GM19455 (cell line): ENCODE results near the gene PTK6.
"Not testable (repeated sequence)": the region's sequence is repeated elsewhere in the genome, so short reads cannot be mapped to it uniquely, and the experiment has no call there.

Source experiments
- ATAC-seq: cut with Tn5 transposase; IDR thresholded peaks from one replicate; pipeline ENCODE4 v1.9.1; 2021; ENCODE audit not compliant: unreplicated experiment

The PTK6 gene

DNA sequence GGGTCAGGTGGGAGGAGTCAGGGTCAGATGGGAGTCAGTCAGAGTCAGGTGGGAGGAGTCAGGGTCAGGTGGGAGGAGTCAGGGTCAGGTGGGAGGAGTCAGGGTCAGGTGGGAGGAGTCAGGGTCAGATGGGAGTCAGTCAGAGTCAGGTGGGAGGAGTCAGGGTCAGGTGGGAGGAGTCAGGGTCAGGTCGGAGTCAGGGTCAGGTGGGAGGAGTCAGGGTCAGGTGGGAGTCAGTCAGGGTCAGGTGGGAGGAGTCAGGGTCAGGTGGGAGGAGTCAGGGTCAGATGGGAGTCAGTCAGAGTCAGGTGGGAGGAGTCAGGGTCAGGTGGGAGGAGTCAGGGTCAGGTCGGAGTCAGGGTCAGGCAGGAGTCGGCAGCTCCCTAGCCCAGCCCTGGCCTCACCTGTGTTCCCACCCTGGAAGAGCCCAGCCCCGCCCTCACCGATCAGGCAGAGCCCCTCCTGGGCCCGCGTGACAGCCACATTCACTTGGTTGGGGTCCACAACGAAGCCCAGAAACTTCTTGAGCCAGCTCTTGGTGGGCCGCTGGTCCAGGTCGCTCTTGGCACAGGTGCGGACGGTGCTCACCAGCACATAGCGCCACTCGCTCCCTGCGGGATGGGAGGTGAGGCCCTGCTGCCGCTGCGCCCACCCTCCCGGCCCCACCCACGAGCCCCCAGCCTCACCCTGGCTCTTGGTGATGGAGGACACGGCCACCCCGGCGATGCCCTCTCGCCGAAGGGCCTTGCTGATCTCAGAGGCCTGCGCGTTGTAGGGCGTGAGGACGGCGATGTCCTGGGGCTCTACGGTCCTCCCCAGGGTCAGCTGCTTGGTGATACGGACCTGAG lies 22.5 kb upstream of the PTK6 start:
- not testable (repeated sequence) for ATAC-seq

DNA sequence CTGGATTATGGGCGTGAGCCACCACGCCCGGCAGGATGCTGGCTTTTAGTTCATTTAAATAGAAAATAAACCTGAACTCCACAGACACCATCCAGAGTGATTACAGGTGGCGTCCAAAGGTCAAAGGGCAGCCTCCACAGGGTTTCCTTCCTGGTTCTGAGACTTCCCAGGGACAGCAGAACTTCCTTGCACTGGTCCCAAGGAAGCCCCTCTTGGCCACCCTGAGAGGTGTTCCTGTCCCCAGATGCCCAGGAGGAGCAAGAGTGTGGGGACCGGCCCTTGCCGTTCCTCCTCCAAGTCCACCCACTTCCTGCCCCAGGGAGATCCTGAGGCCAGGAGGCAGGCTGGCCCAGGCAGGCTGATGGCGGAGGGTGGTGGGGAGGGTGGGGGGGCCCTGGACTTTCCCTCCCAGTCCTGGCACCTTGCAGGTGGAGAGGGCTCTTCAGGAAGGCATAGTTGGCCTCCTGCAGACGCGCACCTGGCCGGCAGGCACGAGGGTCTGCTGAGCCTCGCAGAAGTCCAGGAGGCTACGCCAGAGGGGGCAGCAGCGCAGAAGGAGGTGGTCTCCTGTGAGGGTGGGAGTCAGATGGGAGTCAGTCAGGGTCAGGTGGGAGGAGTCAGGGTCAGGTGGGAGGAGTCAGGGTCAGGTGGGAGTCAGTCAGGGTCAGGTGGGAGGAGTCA lies 21.8 kb upstream of the PTK6 start:
- ATAC-seq: no peak

DNA sequence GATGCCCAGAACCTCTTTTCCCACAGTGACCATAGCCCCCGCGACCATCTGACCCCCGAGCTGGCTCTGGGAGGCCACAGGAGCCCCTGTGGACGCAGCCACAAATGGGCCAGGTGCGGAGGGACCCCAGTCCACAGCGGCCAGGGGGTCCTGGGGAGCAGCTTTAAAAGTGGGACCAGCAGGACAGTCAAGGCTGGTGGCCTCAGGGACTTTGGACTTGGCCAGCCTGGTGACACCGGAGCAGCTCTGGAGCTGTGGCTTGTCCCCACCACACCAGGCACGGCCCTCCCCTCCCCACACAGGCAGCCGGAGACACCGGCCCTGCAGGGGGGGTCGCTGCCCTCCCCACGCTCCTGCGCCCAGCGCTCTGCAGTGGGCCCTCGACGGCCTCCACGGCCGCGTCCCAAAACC lies 20.3 kb upstream of the PTK6 start:
- ATAC-seq: no peak

GRCh38 chr20:63556873-63557478 lies 19.8 kb upstream of the PTK6 start:
- ATAC-seq: no peak

GRCh38 chr20:63555661-63556381 lies 18.6 kb upstream of the PTK6 start:
- no peak for ATAC-seq

GRCh38 chr20:63554361-63555278 lies 17.4 kb upstream of the PTK6 start:
- ATAC-seq: no peak

DNA sequence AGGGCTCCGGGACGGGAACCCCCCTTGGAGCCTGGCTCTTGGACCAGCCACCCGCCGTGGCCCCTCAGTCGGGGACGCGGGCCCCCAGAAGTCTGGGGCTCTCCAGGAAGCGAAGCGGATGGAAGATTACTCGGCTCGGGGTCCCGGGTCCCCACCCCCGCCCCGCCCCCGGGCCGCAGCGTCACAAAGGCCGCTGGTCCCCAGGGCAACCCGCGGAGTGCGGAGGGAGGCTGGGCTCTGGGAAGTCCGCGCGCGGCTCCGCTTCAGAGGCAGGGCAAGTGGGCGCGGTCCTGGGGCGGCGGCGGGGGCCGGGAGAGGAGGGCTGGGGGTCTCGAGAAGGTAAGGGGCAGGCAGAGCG lies 16.7 kb upstream of the PTK6 start, which contains the start of gene FNDC11:
TSS of gene FNDC11 (plus strand) at position 227 of the 358 bp plus-strand sequence. CDS start 1,505 bp downstream, outside the sequence.
- ATAC-seq: no peak

- ATAC-seq: no peak
Observed at GRCh38 chr20:63553251-63553932, 16.2 kb upstream of the PTK6 start.

DNA sequence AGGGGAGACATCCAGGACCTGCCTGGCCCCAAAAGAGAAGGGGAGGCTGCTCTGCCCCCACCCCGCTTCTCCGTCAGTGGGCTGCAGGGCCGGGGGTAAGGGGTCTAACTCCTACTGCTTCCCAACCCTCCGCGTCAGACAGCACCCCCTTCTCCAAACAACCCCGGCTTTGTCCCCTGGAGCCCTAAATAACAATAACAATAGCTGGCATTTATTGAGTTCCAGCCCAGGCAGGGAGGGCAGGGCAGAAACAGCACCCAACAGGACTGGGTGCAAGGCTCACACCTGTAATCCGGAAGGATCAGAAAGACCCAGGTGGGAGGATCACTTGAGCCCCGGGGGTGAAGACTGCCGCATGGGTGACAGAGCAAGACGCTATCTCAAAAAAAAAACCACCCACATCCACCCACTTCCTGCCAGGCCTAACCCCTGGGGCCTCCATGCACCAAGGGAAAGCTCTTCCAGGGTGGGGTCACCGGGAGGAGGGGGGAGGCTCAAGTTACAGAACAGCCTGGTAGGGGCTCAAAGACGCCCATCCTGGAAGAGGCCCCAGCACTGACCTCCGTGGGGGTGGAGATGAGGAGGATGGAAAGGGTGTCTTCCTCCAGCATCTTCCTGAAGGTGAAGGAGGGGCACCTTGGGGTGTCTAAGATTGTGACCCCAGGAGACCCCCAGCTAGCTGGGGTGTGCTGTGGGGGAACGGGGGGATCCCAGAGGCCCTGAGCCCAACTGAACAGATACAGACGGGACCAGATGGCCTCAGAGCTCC lies 15.5 kb upstream of the PTK6 start:
- no peak for ATAC-seq

DNA sequence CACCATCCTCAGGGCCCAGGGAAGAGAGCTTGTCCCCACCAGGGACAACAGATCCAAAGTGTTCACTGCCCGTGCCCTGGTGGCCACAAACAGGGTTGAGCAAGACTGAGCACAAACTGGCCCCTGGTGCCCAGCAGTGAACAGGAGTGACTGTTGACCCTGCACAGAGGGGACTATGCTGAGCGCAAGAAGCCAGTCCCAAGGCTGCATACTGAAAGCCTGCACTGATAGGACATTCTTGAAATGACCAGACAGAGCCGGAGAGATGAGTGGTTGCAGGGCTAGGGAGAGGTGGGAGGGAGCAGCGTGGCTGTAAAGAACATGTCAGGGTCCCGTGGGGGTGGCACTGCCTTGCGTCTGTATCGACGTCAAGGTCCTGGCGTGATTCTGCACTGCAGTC lies 13.9 kb upstream of the PTK6 start:
- ATAC-seq: no peak

DNA sequence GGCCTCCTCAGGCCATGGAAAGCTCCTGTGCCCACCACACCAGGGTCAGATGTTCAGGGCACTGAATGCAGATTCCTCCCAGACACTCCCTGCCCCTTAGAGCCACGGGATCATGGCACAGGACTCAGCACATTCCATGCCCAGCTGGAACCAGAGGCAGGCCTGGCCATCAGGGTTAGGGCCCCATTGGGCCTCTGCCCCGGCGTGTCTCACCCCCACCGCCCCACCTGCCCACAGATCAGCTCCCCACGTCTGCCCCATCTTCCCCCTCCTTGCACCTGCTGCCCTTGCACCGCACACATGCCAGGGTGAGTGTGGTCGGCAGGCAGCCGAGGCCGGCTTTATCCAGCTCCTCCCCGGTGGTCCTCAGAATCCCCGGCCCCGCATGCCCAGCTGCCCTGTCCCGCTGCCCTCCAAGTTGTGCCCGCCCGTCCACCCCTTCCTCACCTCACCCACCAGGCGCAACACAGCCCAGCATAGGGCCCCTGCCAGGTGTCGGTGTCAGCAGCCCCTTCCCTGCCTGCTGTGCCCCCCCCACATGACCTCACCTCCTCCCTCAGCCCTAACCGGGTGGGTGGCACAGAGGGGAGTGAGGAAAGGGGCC lies 12.6 kb upstream of the PTK6 start:
- ATAC-seq: no peak

DNA sequence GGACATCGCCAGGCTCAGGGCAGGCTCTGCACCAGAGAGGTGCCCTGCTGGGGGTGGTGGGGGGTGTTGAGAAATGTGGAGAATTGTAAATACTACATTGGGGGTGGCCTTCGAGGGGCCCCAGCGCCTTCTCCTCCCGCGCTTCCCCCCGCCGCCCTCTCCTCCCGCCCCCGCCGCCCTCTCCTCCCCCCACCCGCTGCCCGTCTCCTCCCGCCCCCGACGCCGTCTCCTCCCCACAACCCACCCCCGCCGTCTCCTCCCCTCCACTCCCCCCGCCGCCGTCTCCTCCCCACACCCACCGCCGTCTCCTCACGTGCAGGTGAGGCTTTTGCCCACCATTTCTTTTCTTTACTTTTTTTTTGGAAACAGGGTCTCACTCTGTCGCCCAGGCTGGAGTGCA lies 11.8 kb upstream of the PTK6 start:
- no peak for ATAC-seq

DNA sequence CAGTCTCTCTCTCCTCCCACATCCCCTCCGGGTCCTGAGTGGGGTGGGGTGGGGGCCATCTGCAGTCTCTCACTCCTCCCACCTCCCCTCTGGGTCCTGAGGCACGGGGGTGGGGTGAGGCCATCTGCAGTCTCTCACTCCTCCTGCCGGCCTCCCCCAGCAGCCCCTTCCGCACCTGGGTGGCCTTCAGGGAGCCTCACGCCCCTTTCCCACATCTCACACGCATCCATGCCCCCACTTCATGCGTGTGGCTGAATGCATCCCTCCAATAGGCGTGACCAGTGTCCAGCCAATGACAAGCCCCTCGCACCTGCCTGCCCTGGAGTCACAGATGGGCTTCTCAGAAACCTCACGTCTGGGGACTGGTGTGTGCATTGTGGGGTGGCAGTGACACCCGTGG lies 11.4 kb upstream of the PTK6 start:
- ATAC-seq: no peak

DNA sequence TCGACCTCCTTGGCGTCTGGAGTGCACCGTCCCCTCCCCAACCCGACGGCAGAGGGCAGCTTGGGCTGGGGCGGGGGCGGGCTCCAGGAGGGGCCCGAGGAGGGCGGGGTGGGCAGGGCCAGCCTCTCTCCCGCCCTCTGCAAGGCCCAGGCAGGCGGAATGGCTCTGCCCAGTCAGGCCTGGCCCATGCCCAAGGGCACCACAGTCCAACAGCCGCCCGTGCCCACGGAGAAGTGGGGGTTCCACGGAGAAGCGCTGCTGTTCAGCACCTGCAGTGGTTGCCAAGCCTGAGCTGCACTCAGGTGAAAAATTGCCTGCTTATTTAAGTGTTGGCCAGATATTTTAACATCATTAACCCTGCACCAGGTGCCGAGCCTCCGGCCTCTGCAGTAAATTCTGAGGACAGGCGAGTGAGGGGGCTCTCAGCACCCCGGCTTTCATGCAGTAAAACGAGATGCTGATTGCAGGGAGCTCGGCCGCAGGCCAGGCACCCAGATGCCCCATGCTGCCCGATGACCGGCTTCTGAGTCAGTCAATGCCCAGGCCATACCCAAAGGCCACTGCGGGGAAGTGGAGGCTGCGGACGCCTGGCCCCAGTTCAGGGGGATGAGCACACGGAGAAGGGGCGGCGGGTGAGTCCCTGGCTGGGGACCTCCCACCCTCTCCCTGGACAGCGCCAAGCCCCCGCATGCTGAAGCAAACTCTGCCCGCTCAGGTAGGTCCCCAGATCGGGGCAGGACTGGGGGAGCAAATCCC lies 10.7 kb upstream of the PTK6 start, which contains the start of gene SRMS:
TSS of gene SRMS (minus strand) at position 25 of the 756 bp plus-strand sequence. CDS start 286 bp downstream, outside the sequence.
- ATAC-seq: no peak

DNA sequence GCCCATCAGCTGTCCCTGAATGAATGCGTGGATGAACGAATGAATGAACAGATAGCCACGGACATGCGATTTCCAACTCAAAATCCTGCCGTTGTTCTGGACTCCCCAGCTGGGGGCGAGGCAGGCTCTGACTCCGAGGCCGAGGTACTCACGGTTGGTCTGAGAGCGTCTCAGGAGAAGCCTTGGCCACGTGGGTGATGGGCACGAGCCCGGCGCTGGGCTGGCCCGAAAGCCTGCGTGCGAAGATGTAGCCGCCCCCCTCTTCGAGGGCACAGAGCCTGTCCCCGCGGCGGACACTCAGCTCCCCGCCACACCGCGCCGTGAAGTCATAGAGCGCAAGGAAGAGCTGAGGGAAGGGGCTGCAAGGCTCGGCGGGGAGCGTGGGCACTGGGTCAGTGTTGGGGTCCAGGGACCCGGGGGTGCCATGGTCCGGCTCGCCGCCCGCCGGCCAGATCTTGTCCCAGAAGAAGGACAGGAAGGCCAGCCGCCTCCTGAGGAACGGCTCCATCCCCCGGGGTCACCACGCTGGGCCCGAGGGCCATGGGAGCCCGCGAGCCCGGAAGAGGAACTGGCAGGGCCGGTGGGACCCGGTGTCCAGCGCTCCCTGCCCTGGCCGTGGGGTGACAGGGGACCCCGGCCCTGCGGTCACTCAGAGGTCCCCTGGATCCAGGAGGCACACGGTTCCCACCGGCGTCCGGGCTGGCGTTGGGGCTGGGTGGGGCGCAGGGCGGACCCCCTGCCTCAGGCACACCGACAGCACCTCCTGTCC lies 10.0 kb upstream of the PTK6 start:
- no peak for ATAC-seq

- no peak for ATAC-seq
Observed at GRCh38 chr20:63546256-63546955, 9.2 kb upstream of the PTK6 start.
